SU-DHL-6 (cell line): ENCODE measurements around the gene TTC27.

Experiments used
- CTCF ChIP-seq: fragments of 200-600 bp; sonication (generic); IDR thresholded peaks from one replicate; pipeline ENCODE4 v1.5.1; 2017; ENCODE audit warnings: antibody characterized with exemption, mild to moderate bottlenecking, low read length, moderate library complexity; ENCODE audit not compliant: insufficient read depth, poor library complexity, severe bottlenecking
- EZH2phosphoT487 ChIP-seq: fragments of 200-600 bp; sonication (generic), shearing (Covaris generic); conservative IDR thresholded peaks from 2 replicates; pipeline ENCODE4 v1.6.1; 2018; ENCODE audit warnings: mild to moderate bottlenecking, antibody characterized with exemption, low read length, moderate library complexity, mixed read lengths

GRCh38 chr2:32806857-32807256 is 179.0 kb downstream of the TTC27 start:
- TF ChIP-seq CTCF (no peak), EZH2phosphoT487 (no peak)
